Subcutaneous adipose tissue (tissue), 4 donors: ENCODE data around the gene PTPRG. TPM values are rescaled to one million over a fixed set of nuclear protein-coding genes. Genes with fewer than 3 reads are reported as not detected.

Experiments
- CTCF ChIP-seq: fragments of 450-650 bp; IDR thresholded peaks from one replicate; pipeline ENCODE4 v1.5.1; 2016; ENCODE audit warnings: low read depth, mild to moderate bottlenecking, control low read depth, antibody characterized with exemption, moderate library complexity
- total RNA-seq, 4 donors: library from RNA; depleted of rRNA; stranded (reverse); fragments of >200 nt; gene quantifications; one replicate each; pipeline ENCODE4 v1.1.0, GENCODE V29; 2016

The PTPRG gene
- total RNA-seq, 4 donors from 2014 or later, result 115 to 164 (median 159) TPM

GRCh38 chr3:61771976-61772375, 210.6 kb downstream of the PTPRG start:
- TF ChIP-seq CTCF, result no peak

- TF ChIP-seq CTCF, result no peak
Observed at GRCh38 chr3:61772456-61772855, 211.1 kb downstream of the PTPRG start.

- TF ChIP-seq CTCF, result no peak
Observed at GRCh38 chr3:61774279-61774890, 213.0 kb downstream of the PTPRG start.

- TF ChIP-seq CTCF, result no peak
Observed at GRCh38 chr3:61776390-61776789, 215.0 kb downstream of the PTPRG start.

GRCh38 chr3:61777483-61777882, 216.1 kb downstream of the PTPRG start:
- TF ChIP-seq CTCF, result no peak

GRCh38 chr3:61778095-61778494, 216.7 kb downstream of the PTPRG start:
- no peak for TF ChIP-seq CTCF

- no peak for TF ChIP-seq CTCF
Observed at GRCh38 chr3:61780016-61780415, 218.6 kb downstream of the PTPRG start.
